H9 (cell line): ENCODE measurements around the gene GRIN2A. TPM values are rescaled to one million over a fixed set of nuclear protein-coding genes. Genes with fewer than 3 reads are reported as not detected.

Experiments used
- DNase-seq: peaks from one replicate; pipeline ENCODE4 v3.0.0-alpha.2; 2017
- H2AFZ ChIP-seq: one replicate; pipeline ENCODE4 v1.6.1; 2013; ENCODE audit warnings: mild to moderate bottlenecking, low read length, control low read depth, moderate library complexity
- H2AK5ac ChIP-seq: 2 replicates; pipeline ENCODE4 v1.6.1; 2013; ENCODE audit warnings: low read length, control low read depth, mixed read lengths; ENCODE audit not compliant: insufficient read length
- H2BK120ac ChIP-seq: one replicate; pipeline ENCODE4 v1.6.1; 2013; ENCODE audit warnings: low read depth, mild to moderate bottlenecking, low read length, control low read depth, inconsistent platforms; ENCODE audit not compliant: poor library complexity, severe bottlenecking
- H2BK12ac ChIP-seq: 2 replicates; pipeline ENCODE4 v1.6.1; 2013; ENCODE audit warnings: low read length, control low read depth, mixed read lengths, low read depth; ENCODE audit not compliant: insufficient read length
- H2BK15ac ChIP-seq: 2 replicates; pipeline ENCODE4 v1.6.1; 2013; ENCODE audit warnings: low read depth, low read length, control low read depth
- H2BK20ac ChIP-seq: one replicate; pipeline ENCODE4 v1.6.1; 2013; ENCODE audit warnings: low read depth, mild to moderate bottlenecking, low read length, control low read depth, inconsistent platforms; ENCODE audit not compliant: poor library complexity, severe bottlenecking
- H2BK5ac ChIP-seq: 2 replicates; pipeline ENCODE4 v1.6.1; 2013; ENCODE audit warnings: low read length, control low read depth, mixed read lengths; ENCODE audit not compliant: insufficient read length
- H3K14ac ChIP-seq: 2 replicates; pipeline ENCODE4 v1.6.1; 2013; ENCODE audit warnings: low read length, control low read depth; ENCODE audit not compliant: insufficient read depth
- H3K18ac ChIP-seq: 2 replicates; pipeline ENCODE4 v1.6.1; 2013; ENCODE audit warnings: low read depth, mild to moderate bottlenecking, mixed read lengths, low read length, control low read depth; ENCODE audit not compliant: insufficient read length
- H3K23ac ChIP-seq: 2 replicates; pipeline ENCODE4 v1.6.1; 2013; ENCODE audit warnings: low read length, control low read depth, mixed read lengths, low read depth; ENCODE audit not compliant: insufficient read length
- H3K23me2 ChIP-seq: 2 replicates; pipeline ENCODE4 v1.6.1; 2013; ENCODE audit warnings: low read depth, mild to moderate bottlenecking, mixed read lengths, low read length, control low read depth; ENCODE audit not compliant: insufficient read length, poor library complexity, severe bottlenecking
- H3K27ac ChIP-seq: 2 replicates; pipeline ENCODE4 v1.5.1; 2013; ENCODE audit warnings: low read length, control low read depth, mixed read lengths, low read depth; ENCODE audit not compliant: insufficient read length
- H3K27me3 ChIP-seq: 2 replicates; pipeline ENCODE4 v1.6.1; 2013; ENCODE audit warnings: low read length, control low read depth, inconsistent platforms; ENCODE audit not compliant: insufficient read depth
- H3K4ac ChIP-seq: 2 replicates; pipeline ENCODE4 v1.6.1; 2013; ENCODE audit warnings: low read depth, mild to moderate bottlenecking, control low read depth, inconsistent platforms, low read length, moderate library complexity
- H3K4me1 ChIP-seq: 2 replicates; pipeline ENCODE4 v1.6.1; 2013; ENCODE audit warnings: low read length, control low read depth, inconsistent platforms; ENCODE audit not compliant: insufficient read depth
- H3K4me2 ChIP-seq: 2 replicates; pipeline ENCODE4 v1.6.1; 2013; ENCODE audit warnings: low read length, control low read depth, mixed read lengths; ENCODE audit not compliant: insufficient read length, insufficient read depth
- H3K56ac ChIP-seq: 2 replicates; pipeline ENCODE4 v1.6.1; 2013; ENCODE audit warnings: low read depth, mild to moderate bottlenecking, mixed read lengths, low read length, control low read depth; ENCODE audit not compliant: insufficient read length
- H3K79me1 ChIP-seq: 2 replicates; pipeline ENCODE4 v1.6.1; 2013; ENCODE audit warnings: low read depth, mild to moderate bottlenecking, moderate library complexity, low read length, control low read depth, inconsistent platforms; ENCODE audit not compliant: insufficient read depth, poor library complexity, severe bottlenecking
- H3K79me2 ChIP-seq: 2 replicates; pipeline ENCODE4 v1.6.1; 2013; ENCODE audit warnings: low read length, control low read depth, inconsistent platforms; ENCODE audit not compliant: insufficient read depth
- H3K9ac ChIP-seq: 2 replicates; pipeline ENCODE4 v1.6.1; 2013; ENCODE audit warnings: low read length, control low read depth, mixed read lengths; ENCODE audit not compliant: insufficient read length; ENCODE audit errors: extremely low read depth
- H3K9me3 ChIP-seq: one replicate; pipeline ENCODE4 v1.6.1; 2013; ENCODE audit warnings: low read depth, low read length, inconsistent platforms; ENCODE audit not compliant: control insufficient read depth
- H3T11ph ChIP-seq: one replicate; pipeline ENCODE4 v1.6.1; 2013; ENCODE audit warnings: mild to moderate bottlenecking, low read length, control low read depth, inconsistent platforms
- H4K20me1 ChIP-seq: one replicate; pipeline ENCODE4 v1.6.1; 2013; ENCODE audit not compliant: control insufficient read depth, insufficient read length, insufficient read depth
- H4K5ac ChIP-seq: 2 replicates; pipeline ENCODE4 v1.6.1; 2013; ENCODE audit warnings: low read depth, mild to moderate bottlenecking, mixed read lengths, low read length, control low read depth; ENCODE audit not compliant: insufficient read length
- H4K8ac ChIP-seq: replicated peaks from 2 replicates; pipeline ENCODE4 v1.6.1; 2013; ENCODE audit warnings: low read length, control low read depth, mixed read lengths, low read depth; ENCODE audit not compliant: insufficient read length
- H4K91ac ChIP-seq: 2 replicates; pipeline ENCODE4 v1.6.1; 2013; ENCODE audit warnings: low read depth, mild to moderate bottlenecking, moderate library complexity, mixed read lengths, low read length, control low read depth; ENCODE audit not compliant: insufficient read length
- H3K27ac Mint-ChIP-seq, 3 experiments: 2 replicates in 2 of 3; 3 replicates in 1 of 3; pipeline ENCODE4 v1.8.0; 2020 to 2021; ENCODE audit warnings: mixed read lengths in 3 of 3, mild to moderate bottlenecking in 1 of 3, moderate library complexity in 1 of 3
- H3K27me3 Mint-ChIP-seq: 2 replicates; pipeline ENCODE4 v1.8.0; 2021; ENCODE audit warnings: low read depth, mild to moderate bottlenecking, moderate library complexity, mixed read lengths
- H3K36me3 Mint-ChIP-seq, 3 experiments: 2 replicates in 2 of 3; 3 replicates in 1 of 3; pipeline ENCODE4 v1.8.0; 2020 to 2021; ENCODE audit warnings: low read depth in 3 of 3, mixed read lengths in 3 of 3; ENCODE audit not compliant: insufficient read depth in 1 of 3
- H3K4me1 Mint-ChIP-seq, 2 experiments: 2 replicates each; pipeline ENCODE4 v1.8.0; 2020; ENCODE audit warnings: mixed read lengths in 2 of 2
- H3K4me3 Mint-ChIP-seq, 2 experiments: 2 replicates in 1 of 2; 3 replicates in 1 of 2; pipeline ENCODE4 v1.8.0; 2020 to 2021; ENCODE audit warnings: mild to moderate bottlenecking in 2 of 2, mixed read lengths in 2 of 2, moderate library complexity in 1 of 2
- H3K9me3 Mint-ChIP-seq, 2 experiments: 2 replicates in 1 of 2; 3 replicates in 1 of 2; pipeline ENCODE4 v1.8.0; 2020; ENCODE audit warnings: mild to moderate bottlenecking in 2 of 2, mixed read lengths in 2 of 2, moderate library complexity in 1 of 2
- WGBS: extraction: QIAGEN DNeasy Blood & Tissue Kit; methylation state at CpG from one replicate; pipeline ENCODE4 v1.1.7; 2013; ENCODE audit warnings: missing lambda C conversion rate, low lambda C conversion rate, mixed read lengths; ENCODE audit not compliant: insufficient read length; ENCODE audit errors: extremely low coverage; 5-methylcytosine and 5-hydroxymethylcytosine counted together
- total RNA-seq: library from RNA; stranded (reverse); gene quantifications from 2 replicates; pipeline ENCODE4 v1.2.1, GENCODE V29; 2021
- TF ChIP-seq, protein P1 (sequence below): fragments of 200-600 bp; sonication (generic); conservative IDR thresholded peaks from 3 replicates; pipeline ENCODE4 v1.8.0; 2021; ENCODE audit warnings: antibody characterized with exemption, mild to moderate bottlenecking

GRIN2A gene
- total RNA-seq, 1 experiment from 2014 or later = 1.5 TPM

DNA sequence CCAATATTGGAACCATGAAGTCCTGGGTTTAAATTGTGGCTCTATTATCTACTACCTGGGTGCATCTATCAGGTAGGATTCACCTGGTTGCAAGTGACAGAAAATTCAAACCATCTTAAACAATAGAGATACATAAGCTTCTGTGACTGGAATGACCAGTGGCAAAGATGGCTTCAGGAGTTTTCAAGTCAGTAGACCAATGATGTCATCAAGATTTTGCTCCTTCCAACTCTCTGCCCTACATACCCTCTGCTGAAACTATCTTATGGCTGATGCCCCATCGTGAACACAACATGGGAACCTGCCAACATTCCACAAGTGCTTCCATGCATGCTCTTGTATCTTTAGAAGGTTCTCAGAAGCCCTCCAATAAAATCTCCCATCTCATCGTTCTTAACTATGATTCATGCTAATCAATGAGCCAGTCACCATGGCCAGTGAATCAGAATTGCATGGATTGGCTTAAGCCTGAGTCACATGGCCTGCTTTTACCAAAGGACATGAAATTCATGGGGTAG, 180.9 kb downstream of the GRIN2A start:
- peaks cover 2 to 3% of the 10 kb centered on the region in 2 experiments for H3K4me1 Mint-ChIP-seq
- no peak overlapping the region for H2BK120ac ChIP-seq
- DNase-seq = no peak
- H3K79me1 ChIP-seq = no peaks in the 10 kb centered on the region
- H3K18ac ChIP-seq = no peak overlapping the region
- no peak overlapping the region for H3T11ph ChIP-seq
- no peak overlapping the region for H3K4me3 Mint-ChIP-seq
- H3K56ac ChIP-seq = no peak overlapping the region
- H3K23ac ChIP-seq = no peak overlapping the region
- no peaks in the 10 kb centered on the region for H4K20me1 ChIP-seq
- no peak overlapping the region for H4K91ac ChIP-seq
- no peak overlapping the region for H2BK15ac ChIP-seq
- H3K4me1 ChIP-seq = no peaks in the 10 kb centered on the region
- no peaks in the 10 kb centered on the region for H3K23me2 ChIP-seq
- peaks cover 0 to 3% (median 2%) of the 10 kb centered on the region in 3 experiments; a peak in 5 of 7 replicates for H3K36me3 Mint-ChIP-seq
- no peak overlapping the region for H4K8ac ChIP-seq
- no peak overlapping the region for H3K9ac ChIP-seq
- H2BK5ac ChIP-seq = no peak overlapping the region
- H3K27ac ChIP-seq = no peak overlapping the region
- no peak overlapping the region for H3K14ac ChIP-seq
- H3K9me3 Mint-ChIP-seq = peaks cover 2 to 3% of the 10 kb centered on the region in 2 experiments; a peak in 4 of 5 replicates
- H4K5ac ChIP-seq = no peak overlapping the region
- H3K4ac ChIP-seq = no peak overlapping the region
- H3K27me3 Mint-ChIP-seq = no peaks in the 10 kb centered on the region; the same call in 1 of the 2 replicates
- no peak overlapping the region for H2BK20ac ChIP-seq
- H2BK12ac ChIP-seq = no peak overlapping the region
- no peaks in the 10 kb centered on the region for H3K9me3 ChIP-seq
- no peak overlapping the region for H3K27ac Mint-ChIP-seq
- whole genome bisulfite sequencing = no CpG with 5 or more reads among the region's 2 CpGs
- H2AFZ ChIP-seq = no peak overlapping the region
- no peaks in the 10 kb centered on the region for H3K79me2 ChIP-seq
- no peak overlapping the region for H3K4me2 ChIP-seq
- H3K27me3 ChIP-seq = no peaks in the 10 kb centered on the region
- TF ChIP-seq, protein P1, sequence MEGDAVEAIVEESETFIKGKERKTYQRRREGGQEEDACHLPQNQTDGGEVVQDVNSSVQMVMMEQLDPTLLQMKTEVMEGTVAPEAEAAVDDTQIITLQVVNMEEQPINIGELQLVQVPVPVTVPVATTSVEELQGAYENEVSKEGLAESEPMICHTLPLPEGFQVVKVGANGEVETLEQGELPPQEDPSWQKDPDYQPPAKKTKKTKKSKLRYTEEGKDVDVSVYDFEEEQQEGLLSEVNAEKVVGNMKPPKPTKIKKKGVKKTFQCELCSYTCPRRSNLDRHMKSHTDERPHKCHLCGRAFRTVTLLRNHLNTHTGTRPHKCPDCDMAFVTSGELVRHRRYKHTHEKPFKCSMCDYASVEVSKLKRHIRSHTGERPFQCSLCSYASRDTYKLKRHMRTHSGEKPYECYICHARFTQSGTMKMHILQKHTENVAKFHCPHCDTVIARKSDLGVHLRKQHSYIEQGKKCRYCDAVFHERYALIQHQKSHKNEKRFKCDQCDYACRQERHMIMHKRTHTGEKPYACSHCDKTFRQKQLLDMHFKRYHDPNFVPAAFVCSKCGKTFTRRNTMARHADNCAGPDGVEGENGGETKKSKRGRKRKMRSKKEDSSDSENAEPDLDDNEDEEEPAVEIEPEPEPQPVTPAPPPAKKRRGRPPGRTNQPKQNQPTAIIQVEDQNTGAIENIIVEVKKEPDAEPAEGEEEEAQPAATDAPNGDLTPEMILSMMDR = no peak
- H2AK5ac ChIP-seq = no peak overlapping the region
